Activated T-cell treated with anti-CD3 and anti-CD28 coated beads, Interleukin-2, amount 50 U/mL, for 24 hours (primary cell): ENCODE data around the gene KANSL1.
A peak's percentile ranks its signal among the peaks of the same experiment; 100 is the strongest.

Experiments
- DNase-seq: peaks from one replicate; pipeline ENCODE4 v3.0.0-alpha.2; 2020
- H3K27ac Mint-ChIP-seq: 2 replicates; pipeline ENCODE4 v1.8.0; 2020; ENCODE audit warnings: mild to moderate bottlenecking, mixed read lengths
- H3K27me3 Mint-ChIP-seq: 2 replicates; pipeline ENCODE4 v1.8.0; 2020; ENCODE audit warnings: mixed read lengths
- H3K36me3 Mint-ChIP-seq: 2 replicates; pipeline ENCODE4 v1.8.0; 2020; ENCODE audit warnings: low read depth, mixed read lengths
- H3K4me1 Mint-ChIP-seq: 2 replicates; pipeline ENCODE4 v1.8.0; 2020; ENCODE audit warnings: low read depth, mixed read lengths
- H3K4me3 Mint-ChIP-seq: 2 replicates; pipeline ENCODE4 v1.8.0; 2020; ENCODE audit warnings: mild to moderate bottlenecking, moderate library complexity, mixed read lengths
- H3K9me3 Mint-ChIP-seq: 2 replicates; pipeline ENCODE4 v1.8.0; 2020; ENCODE audit warnings: mixed read lengths

KANSL1 gene

GRCh38 chr17:46056800-46057304 is 136.4 kb downstream of the KANSL1 start:
- no peaks in the 10 kb centered on the region for H3K9me3 Mint-ChIP-seq
- H3K36me3 Mint-ChIP-seq: peaks cover 69% of the 10 kb centered on the region
- H3K27ac Mint-ChIP-seq: peak overlapping the region; percentile 71
- no peaks in the 10 kb centered on the region for H3K27me3 Mint-ChIP-seq
- peaks cover 56% of the 10 kb centered on the region for H3K4me1 Mint-ChIP-seq
- DNase-seq: no peak
- no peak overlapping the region for H3K4me3 Mint-ChIP-seq

- peak overlapping the region; percentile 27 for H3K27ac Mint-ChIP-seq
These were observed 139.2 kb downstream of the KANSL1 start for GRCh38 chr17:46053911-46054534.

DNA sequence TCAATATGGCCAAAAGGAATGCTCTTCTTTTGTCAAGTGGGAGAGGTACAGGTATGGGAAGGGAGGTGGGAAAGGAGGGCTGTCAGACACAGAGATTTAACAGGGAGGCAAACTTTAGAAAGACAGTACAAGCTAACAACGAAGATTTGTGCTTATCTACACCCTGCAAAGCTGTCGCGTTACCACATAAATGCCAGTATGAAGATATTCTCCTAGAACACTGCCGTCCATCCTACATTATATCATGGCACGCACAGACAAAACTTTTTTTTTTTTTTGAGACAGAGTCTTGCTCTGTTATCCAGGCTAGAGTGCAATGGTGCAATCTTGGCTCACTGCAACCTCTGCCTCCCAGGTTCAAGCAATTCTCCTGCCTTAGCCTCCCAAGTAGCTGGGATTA is 143.6 kb downstream of the KANSL1 start:
- Mint-ChIP-seq H3K27ac (no peak overlapping the region), H3K36me3 (peaks cover 85% of the 10 kb centered on the region), H3K9me3 (no peaks in the 10 kb centered on the region), H3K4me1 (peaks cover 49% of the 10 kb centered on the region), H3K4me3 (no peak overlapping the region), H3K27me3 (no peaks in the 10 kb centered on the region)
- no peak for DNase-seq

More at GRCh38 chr17:46053911-46054534, 139.2 kb downstream of the KANSL1 start:
- Mint-ChIP-seq H3K36me3 (peaks cover 77% of the 10 kb centered on the region), H3K9me3 (no peaks in the 10 kb centered on the region), H3K27me3 (no peaks in the 10 kb centered on the region), H3K4me1 (peaks cover 59% of the 10 kb centered on the region), H3K4me3 (no peak overlapping the region)
- no peak for DNase-seq

DNA sequence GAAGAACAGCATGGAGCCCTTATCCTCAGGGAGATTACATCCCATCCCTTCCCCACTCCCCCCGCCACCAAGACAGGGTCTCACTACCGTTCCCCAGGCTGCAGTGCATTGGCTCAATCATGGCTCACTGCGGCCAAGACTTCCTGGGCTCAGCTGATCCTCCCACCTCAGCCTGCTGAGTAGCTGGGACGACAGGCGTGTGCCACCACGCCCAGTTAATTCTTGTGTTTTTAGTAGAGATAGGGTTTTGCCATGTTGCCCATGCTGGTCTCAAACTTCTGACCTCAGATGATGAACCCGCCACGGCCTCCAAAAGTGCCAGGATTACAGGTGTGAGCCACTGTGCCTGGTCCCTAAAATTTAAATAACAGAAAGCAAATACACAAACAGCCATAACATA is 145.4 kb downstream of the KANSL1 start:
- Mint-ChIP-seq H3K4me1 (peaks cover 53% of the 10 kb centered on the region), H3K27me3 (no peaks in the 10 kb centered on the region), H3K27ac (peak overlapping the region; percentile 26), H3K9me3 (no peaks in the 10 kb centered on the region), H3K4me3 (no peak overlapping the region), H3K36me3 (peaks cover 90% of the 10 kb centered on the region)
- no peak for DNase-seq

- DNase-seq: no peak
- Mint-ChIP-seq H3K9me3 (no peaks in the 10 kb centered on the region), H3K36me3 (peaks cover 93% of the 10 kb centered on the region), H3K4me1 (peaks cover 52% of the 10 kb centered on the region), H3K27ac (no peak overlapping the region), H3K27me3 (no peaks in the 10 kb centered on the region), H3K4me3 (no peak overlapping the region)
These were observed 145.8 kb downstream of the KANSL1 start for GRCh38 chr17:46047398-46047797.

DNA sequence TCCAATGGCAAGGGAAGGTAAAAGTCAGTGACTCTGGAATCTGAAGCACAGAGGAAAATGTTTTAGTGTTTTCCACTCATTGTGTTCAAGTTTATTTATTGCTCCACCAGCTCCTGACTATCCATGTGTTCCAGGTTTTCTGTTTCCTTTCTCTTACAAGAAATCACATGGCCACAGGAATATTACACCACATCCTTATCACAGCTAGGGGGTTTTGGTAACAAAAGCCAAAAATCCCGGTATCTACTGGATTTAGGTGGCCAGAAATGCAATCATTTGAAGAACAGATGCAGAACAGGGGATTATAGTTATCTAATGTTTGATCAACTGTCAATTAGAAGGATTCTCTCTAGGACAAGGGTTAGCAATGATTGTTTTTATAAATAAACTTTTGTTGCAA is 146.3 kb downstream of the KANSL1 start:
- DNase-seq: no peak
- no peaks in the 10 kb centered on the region for H3K27me3 Mint-ChIP-seq
- H3K27ac Mint-ChIP-seq: no peak overlapping the region
- peaks cover 47% of the 10 kb centered on the region for H3K4me1 Mint-ChIP-seq
- no peak overlapping the region for H3K4me3 Mint-ChIP-seq
- H3K36me3 Mint-ChIP-seq: peaks cover 93% of the 10 kb centered on the region
- H3K9me3 Mint-ChIP-seq: no peaks in the 10 kb centered on the region

- peaks cover 34% of the 10 kb centered on the region for H3K4me1 Mint-ChIP-seq
- DNase-seq: no peak
- H3K27ac Mint-ChIP-seq: peak overlapping the region; percentile 60
- H3K27me3 Mint-ChIP-seq: no peaks in the 10 kb centered on the region
- no peak overlapping the region for H3K4me3 Mint-ChIP-seq
- H3K36me3 Mint-ChIP-seq: peaks cover 92% of the 10 kb centered on the region
- no peaks in the 10 kb centered on the region for H3K9me3 Mint-ChIP-seq
These were observed 147.6 kb downstream of the KANSL1 start for GRCh38 chr17:46045639-46046038.

DNA sequence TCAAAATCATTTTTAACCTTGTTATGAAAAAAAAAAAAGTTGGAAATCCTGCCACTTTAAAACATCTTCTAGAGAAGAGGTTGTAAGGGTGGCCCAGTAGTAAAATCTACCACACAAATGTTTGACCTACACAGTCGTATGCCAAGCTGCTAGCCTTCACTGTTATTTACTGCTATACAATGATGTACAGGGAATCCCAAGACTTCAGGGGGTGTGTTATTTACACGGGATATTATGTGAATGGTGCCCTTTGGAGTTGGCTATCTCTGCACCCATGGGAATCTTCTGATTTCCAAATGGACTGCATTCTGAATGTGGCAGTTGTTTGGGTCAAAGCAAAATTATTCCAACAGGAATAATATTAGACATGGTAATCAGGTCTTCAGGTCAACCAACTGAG is 148.2 kb downstream of the KANSL1 start:
- H3K4me1 Mint-ChIP-seq: peaks cover 29% of the 10 kb centered on the region

GRCh38 chr17:46044286-46044928 is 148.8 kb downstream of the KANSL1 start:
- H3K4me1 Mint-ChIP-seq: peaks cover 29% of the 10 kb centered on the region
- H3K27ac Mint-ChIP-seq: peak overlapping the region; percentile 75
- no peaks in the 10 kb centered on the region for H3K27me3 Mint-ChIP-seq
- no peak overlapping the region for H3K4me3 Mint-ChIP-seq
- peaks cover 92% of the 10 kb centered on the region for H3K36me3 Mint-ChIP-seq
- no peak for DNase-seq
- H3K9me3 Mint-ChIP-seq: no peaks in the 10 kb centered on the region

More for the DNA sequence above, 148.2 kb downstream of the KANSL1 start:
- DNase-seq: no peak
- peaks cover 92% of the 10 kb centered on the region for H3K36me3 Mint-ChIP-seq
- H3K4me3 Mint-ChIP-seq: no peak overlapping the region
- no peaks in the 10 kb centered on the region for H3K9me3 Mint-ChIP-seq
- peak overlapping the region; percentile 22 for H3K27ac Mint-ChIP-seq
- no peaks in the 10 kb centered on the region for H3K27me3 Mint-ChIP-seq

DNA sequence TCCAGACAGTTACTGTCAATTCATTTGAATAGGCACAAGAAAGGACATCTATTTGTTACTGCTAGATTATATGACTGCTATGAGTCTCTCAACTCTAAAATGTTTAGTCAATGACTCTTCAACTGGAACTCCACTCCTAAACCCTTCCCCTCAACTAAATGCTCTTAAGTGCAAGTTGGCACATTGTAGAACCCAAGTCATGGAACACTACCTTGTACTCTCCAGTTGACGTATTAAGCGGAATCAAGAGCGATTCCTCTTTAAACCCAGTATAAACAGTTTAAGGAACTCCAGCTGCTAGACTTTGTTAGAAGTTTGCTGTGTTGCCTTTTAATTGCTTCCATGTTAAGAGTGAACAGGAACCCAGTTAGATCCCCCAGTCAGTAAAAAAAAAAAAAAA is 149.6 kb downstream of the KANSL1 start:
- Mint-ChIP-seq H3K27ac (peak overlapping the region; percentile 75), H3K4me3 (no peak overlapping the region), H3K27me3 (no peaks in the 10 kb centered on the region), H3K9me3 (no peaks in the 10 kb centered on the region), H3K36me3 (peaks cover 92% of the 10 kb centered on the region), H3K4me1 (peaks cover 29% of the 10 kb centered on the region)
- DNase-seq: no peak

- H3K4me1 Mint-ChIP-seq: peaks cover 29% of the 10 kb centered on the region
- H3K27me3 Mint-ChIP-seq: no peaks in the 10 kb centered on the region
- no peak overlapping the region for H3K4me3 Mint-ChIP-seq
- peaks cover 94% of the 10 kb centered on the region for H3K36me3 Mint-ChIP-seq
- peak overlapping the region; percentile 75 for H3K27ac Mint-ChIP-seq
- no peak for DNase-seq
- H3K9me3 Mint-ChIP-seq: no peaks in the 10 kb centered on the region
These were observed 150.3 kb downstream of the KANSL1 start for GRCh38 chr17:46042925-46043324.

GRCh38 chr17:46042246-46042645 is 151.0 kb downstream of the KANSL1 start:
- Mint-ChIP-seq H3K4me3 (no peak overlapping the region), H3K9me3 (no peaks in the 10 kb centered on the region), H3K4me1 (peaks cover 29% of the 10 kb centered on the region), H3K27me3 (no peaks in the 10 kb centered on the region), H3K36me3 (peaks cover 94% of the 10 kb centered on the region), H3K27ac (peak overlapping the region; percentile 50)
- DNase-seq: no peak

DNA sequence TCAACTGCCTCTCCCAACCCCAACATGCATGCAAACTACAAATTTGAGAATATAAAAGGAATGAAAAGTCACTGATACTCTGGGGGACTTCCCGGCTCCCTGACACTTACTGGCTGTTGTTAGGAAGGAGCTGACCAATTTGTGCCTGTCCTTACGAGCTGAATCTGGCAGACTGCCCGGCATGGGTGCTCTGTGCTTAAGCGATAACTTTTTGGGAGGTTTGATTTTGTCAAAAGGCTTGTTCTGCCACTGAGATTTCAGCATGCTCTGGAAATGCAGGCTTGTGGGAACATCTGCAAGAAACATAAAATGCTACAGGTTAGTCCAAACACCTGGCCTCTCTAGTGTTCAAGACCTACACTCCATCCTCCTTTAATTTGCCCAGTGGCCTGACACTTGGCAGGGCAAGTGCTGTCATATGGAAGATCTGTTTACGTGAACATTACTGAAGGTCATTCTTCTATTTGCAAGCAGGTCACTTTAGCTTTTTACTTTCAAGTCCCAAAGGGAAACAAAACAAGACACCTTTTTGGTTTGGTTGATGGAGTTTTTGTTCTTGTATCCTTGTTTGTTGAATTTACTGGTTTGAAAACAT is 153.5 kb downstream of the KANSL1 start:
- no peaks in the 10 kb centered on the region for H3K27me3 Mint-ChIP-seq
- H3K27ac Mint-ChIP-seq: peak overlapping the region; percentile 79
- peaks cover 98% of the 10 kb centered on the region for H3K36me3 Mint-ChIP-seq
- no peaks in the 10 kb centered on the region for H3K9me3 Mint-ChIP-seq
- H3K4me3 Mint-ChIP-seq: no peak overlapping the region
- no peak for DNase-seq
- H3K4me1 Mint-ChIP-seq: peaks cover 25% of the 10 kb centered on the region

DNA sequence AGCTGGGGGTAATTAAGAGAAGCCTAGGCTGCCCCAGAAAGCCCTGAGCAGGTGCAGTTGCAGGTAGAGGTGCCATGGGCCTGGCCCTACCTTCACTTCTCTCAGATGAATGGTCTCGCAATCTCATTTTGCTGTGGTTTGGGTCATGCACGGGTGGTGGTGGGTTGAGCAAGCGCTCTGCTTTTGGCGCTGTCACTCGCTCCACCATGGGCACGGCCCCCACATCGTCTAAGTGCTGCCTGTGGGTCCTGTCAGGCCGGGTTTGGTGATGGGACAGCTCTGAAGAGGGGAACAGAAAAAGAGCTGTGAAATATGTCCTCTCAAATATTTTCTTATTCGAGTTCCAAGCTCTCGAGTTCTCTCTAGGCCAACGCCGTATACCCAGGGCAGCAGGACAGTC is 154.3 kb downstream of the KANSL1 start:
- Mint-ChIP-seq H3K9me3 (no peaks in the 10 kb centered on the region), H3K4me1 (peaks cover 17% of the 10 kb centered on the region), H3K36me3 (peaks cover 98% of the 10 kb centered on the region), H3K27ac (no peak overlapping the region), H3K27me3 (no peaks in the 10 kb centered on the region), H3K4me3 (no peak overlapping the region)
- no peak for DNase-seq

- Mint-ChIP-seq H3K4me3 (no peak overlapping the region), H3K36me3 (peaks cover 98% of the 10 kb centered on the region), H3K27me3 (no peaks in the 10 kb centered on the region), H3K9me3 (no peaks in the 10 kb centered on the region), H3K27ac (peak overlapping the region; percentile 38), H3K4me1 (peaks cover 13% of the 10 kb centered on the region)
- no peak for DNase-seq
These were observed 154.8 kb downstream of the KANSL1 start for GRCh38 chr17:46038414-46038813.
